SU-DHL-6 (cell line): Measurements from ENCODE around the gene MAN2B1.
"Not testable (repeated sequence)": the region's sequence is repeated elsewhere in the genome, so short reads cannot be mapped to it uniquely, and the experiment has no call there.

Source experiments
- H2AFZ ChIP-seq: fragments of 200-600 bp; sonication (generic); 2 replicates; pipeline ENCODE4 v1.6.1; 2014; ENCODE audit warnings: low read depth, mild to moderate bottlenecking, moderate library complexity, mixed read lengths, antibody characterized with exemption, low read length; ENCODE audit not compliant: severe bottlenecking
- H3F3A ChIP-seq: fragments of 200-600 bp; shearing (Covaris generic); 2 replicates; pipeline ENCODE4 v1.6.0; 2016; ENCODE audit warnings: antibody characterized with exemption, mild to moderate bottlenecking; ENCODE audit not compliant: insufficient read depth
- H3K27ac ChIP-seq: fragments of 200-600 bp; sonication (generic); 2 replicates; pipeline ENCODE4 v1.5.1; 2016; ENCODE audit warnings: low read depth, mild to moderate bottlenecking, low read length, moderate library complexity, mixed read lengths
- H3K27me3 ChIP-seq: fragments of 200-600 bp; sonication (generic), shearing (Covaris generic); 2 replicates; pipeline ENCODE4 v1.6.0; 2014; ENCODE audit warnings: mild to moderate bottlenecking, low read length
- H3K36me3 ChIP-seq: fragments of 200-600 bp; sonication (generic); 2 replicates; pipeline ENCODE4 v1.6.1; 2014; ENCODE audit warnings: mild to moderate bottlenecking, low read length, mixed read lengths
- H3K4me2 ChIP-seq: fragments of 300-600, 200-600 bp; shearing (Covaris generic), sonication (generic); 2 replicates; pipeline ENCODE4 v1.6.0; 2014; ENCODE audit warnings: low read length, low read depth, mild to moderate bottlenecking; ENCODE audit not compliant: poor library complexity, severe bottlenecking
- H3K4me3 ChIP-seq: fragments of 200-600 bp; sonication (generic); 2 replicates; pipeline ENCODE4 v1.5.1; 2014; ENCODE audit warnings: antibody characterized with exemption, low read length, mild to moderate bottlenecking, mixed read lengths; ENCODE audit not compliant: insufficient read depth, poor library complexity, severe bottlenecking
- H3K79me2 ChIP-seq: fragments of 200-600 bp; sonication (generic); 2 replicates; pipeline ENCODE4 v1.6.1; 2014; ENCODE audit warnings: mild to moderate bottlenecking, low read length, moderate library complexity; ENCODE audit not compliant: insufficient read depth
- H3K9ac ChIP-seq: fragments of 200-600 bp; sonication (generic); 2 replicates; pipeline ENCODE4 v1.7.0; 2014; ENCODE audit warnings: mild to moderate bottlenecking, low read length
- H3K9me2 ChIP-seq: fragments of 200-600 bp; sonication (generic); replicated peaks from 2 replicates; pipeline ENCODE4 v1.6.1; 2014; ENCODE audit warnings: low read length; ENCODE audit not compliant: insufficient read depth
- H3K9me3 ChIP-seq: fragments of 200-600 bp; sonication (generic); 2 replicates; pipeline ENCODE4 v1.6.1; 2014; ENCODE audit warnings: low read length, mixed read lengths; ENCODE audit not compliant: insufficient read depth
- H4K20me1 ChIP-seq: fragments of 200-600 bp; sonication (generic); 2 replicates; pipeline ENCODE4 v1.6.1; 2014; ENCODE audit warnings: low read depth, mild to moderate bottlenecking, antibody characterized with exemption, low read length, moderate library complexity, mixed read lengths
- EZH2phosphoT487 ChIP-seq: fragments of 200-600 bp; sonication (generic), shearing (Covaris generic); conservative IDR thresholded peaks from 2 replicates; pipeline ENCODE4 v1.6.1; 2018; ENCODE audit warnings: mild to moderate bottlenecking, antibody characterized with exemption, low read length, moderate library complexity, mixed read lengths
- TF ChIP-seq, protein P1 (sequence below): fragments of 200-600 bp; sonication (generic); IDR thresholded peaks from one replicate; pipeline ENCODE4 v1.5.1; 2017; ENCODE audit warnings: antibody characterized with exemption, mild to moderate bottlenecking, low read length, moderate library complexity; ENCODE audit not compliant: insufficient read depth, poor library complexity, severe bottlenecking

MAN2B1 gene

DNA sequence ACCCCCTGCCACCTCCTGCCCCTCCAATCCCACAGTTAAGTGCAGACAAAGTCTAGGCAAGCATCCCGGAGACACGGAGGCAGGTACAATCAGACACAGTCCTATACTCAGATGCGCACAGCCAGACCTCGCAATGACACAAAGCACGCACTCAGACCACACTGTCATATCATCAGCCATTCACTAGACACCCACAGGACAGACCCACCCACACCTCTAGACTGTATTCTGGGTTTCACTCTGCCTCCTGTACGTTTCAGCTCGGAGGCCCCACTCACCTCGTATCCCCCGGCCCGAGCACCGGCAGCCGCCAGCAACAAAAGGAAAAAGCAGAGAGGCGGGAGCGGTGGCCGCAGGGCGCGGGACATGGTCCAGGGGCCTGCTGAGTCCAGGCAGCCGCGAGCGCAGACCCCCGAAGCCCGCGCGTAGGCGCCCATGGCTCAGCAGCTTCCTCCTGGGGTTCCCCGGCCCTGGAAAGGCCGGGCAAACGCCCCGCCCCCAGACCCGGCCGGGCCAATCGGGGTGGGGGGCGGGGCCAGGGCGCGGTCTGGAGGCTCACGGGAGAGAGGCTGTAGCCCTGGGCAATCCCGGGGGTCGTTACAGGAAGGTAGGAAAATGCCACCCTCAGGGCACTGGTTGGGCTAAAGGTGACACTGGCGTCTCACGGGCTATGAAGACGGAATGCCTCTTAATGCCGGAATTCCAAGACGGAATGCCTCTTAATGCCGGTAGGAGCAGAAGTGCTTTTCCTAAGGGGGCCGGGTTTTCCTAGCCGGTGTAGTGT lies at the start of gene MAN2B1, which contains the start of gene WDR83:
MAN2B1 (minus strand) TSS at position 478 of the 784 bp plus-strand sequence; CDS start at position 437, 41 bp downstream.
WDR83 (plus strand) TSS at position 543 of the 784 bp plus-strand sequence. CDS start 2,984 bp downstream, outside the sequence.
- no peak for TF ChIP-seq EZH2phosphoT487
- TF ChIP-seq, protein P1, sequence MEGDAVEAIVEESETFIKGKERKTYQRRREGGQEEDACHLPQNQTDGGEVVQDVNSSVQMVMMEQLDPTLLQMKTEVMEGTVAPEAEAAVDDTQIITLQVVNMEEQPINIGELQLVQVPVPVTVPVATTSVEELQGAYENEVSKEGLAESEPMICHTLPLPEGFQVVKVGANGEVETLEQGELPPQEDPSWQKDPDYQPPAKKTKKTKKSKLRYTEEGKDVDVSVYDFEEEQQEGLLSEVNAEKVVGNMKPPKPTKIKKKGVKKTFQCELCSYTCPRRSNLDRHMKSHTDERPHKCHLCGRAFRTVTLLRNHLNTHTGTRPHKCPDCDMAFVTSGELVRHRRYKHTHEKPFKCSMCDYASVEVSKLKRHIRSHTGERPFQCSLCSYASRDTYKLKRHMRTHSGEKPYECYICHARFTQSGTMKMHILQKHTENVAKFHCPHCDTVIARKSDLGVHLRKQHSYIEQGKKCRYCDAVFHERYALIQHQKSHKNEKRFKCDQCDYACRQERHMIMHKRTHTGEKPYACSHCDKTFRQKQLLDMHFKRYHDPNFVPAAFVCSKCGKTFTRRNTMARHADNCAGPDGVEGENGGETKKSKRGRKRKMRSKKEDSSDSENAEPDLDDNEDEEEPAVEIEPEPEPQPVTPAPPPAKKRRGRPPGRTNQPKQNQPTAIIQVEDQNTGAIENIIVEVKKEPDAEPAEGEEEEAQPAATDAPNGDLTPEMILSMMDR = no peak
- Histone ChIP-seq H2AFZ (peak within 1 kb of the TSS; percentile 55), H4K20me1 (no peaks in the 10 kb centered on the region), H3K9me3 (no peaks in the 10 kb centered on the region), H3K79me2 (peaks cover 46% of the 10 kb centered on the region), H3K27me3 (no peaks in the 10 kb centered on the region), H3K9ac (peak within 1 kb of the TSS; percentile 90), H3K4me3 (peak within 1 kb of the TSS; percentile 95), H3K4me2 (peak within 1 kb of the TSS; percentile 66), H3K9me2 (no peaks in the 10 kb centered on the region), H3F3A (peaks cover 7% of the 10 kb centered on the region; the same call in 1 of the 2 replicates), H3K36me3 (no peaks in the 10 kb centered on the region; the same call in 1 of the 2 replicates), H3K27ac (peak within 1 kb of the TSS; percentile 82)

DNA sequence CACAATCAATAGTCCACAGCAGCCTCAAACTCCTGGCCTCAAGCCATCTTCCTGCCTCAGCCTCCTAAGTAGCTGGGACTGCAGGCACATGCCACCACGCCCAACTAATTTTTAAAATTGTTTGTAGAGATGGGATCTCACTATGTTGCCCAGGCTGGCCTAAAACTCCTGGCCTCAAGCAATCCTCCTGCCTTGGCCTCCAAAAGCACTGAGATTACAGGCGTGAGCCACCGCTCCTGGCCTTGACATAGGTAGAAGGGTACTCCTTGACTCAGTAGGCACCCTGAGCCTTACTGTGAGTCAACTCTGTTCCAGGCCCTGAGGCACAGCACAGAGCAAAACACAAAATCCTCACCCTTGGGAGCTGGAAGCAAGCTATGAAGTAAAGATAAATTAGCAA lies 49.4 kb upstream of the MAN2B1 start:
- Histone ChIP-seq H3K4me2 (no peak overlapping the region), H3K27ac (no peak overlapping the region), H3K27me3 (no peaks in the 10 kb centered on the region), H2AFZ (no peak overlapping the region), H3K9ac (no peak overlapping the region), H3K9me2 (no peaks in the 10 kb centered on the region), H3K36me3 (peaks cover 4% of the 10 kb centered on the region; the same call in 1 of the 2 replicates), H4K20me1 (peaks cover 7% of the 10 kb centered on the region; the same call in 1 of the 2 replicates), H3F3A (no peaks in the 10 kb centered on the region), H3K4me3 (no peak overlapping the region), H3K9me3 (no peaks in the 10 kb centered on the region), H3K79me2 (peaks cover 42% of the 10 kb centered on the region)
- TF ChIP-seq, protein P1 = no peak
- TF ChIP-seq EZH2phosphoT487 = no peak

DNA sequence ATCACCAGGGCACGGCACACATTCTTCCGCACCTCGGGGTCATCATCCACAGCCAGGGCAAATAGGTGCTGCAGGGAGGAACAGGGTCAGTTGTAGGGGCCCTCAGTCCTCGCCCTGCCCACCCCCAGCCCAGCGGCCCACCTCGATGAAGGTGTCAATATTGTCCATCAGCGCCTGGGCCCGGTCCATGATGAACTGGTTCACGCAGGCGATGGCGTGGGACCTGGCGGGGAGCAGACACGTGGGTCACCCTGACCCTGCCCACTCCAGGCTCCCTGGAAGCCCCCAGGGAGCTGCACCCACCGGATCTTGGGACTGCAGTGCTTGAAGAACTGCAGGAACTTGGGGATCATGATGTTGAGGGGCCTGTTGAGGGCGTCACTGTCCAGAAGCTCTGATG lies 48.6 kb upstream of the MAN2B1 start:
- no peaks in the 10 kb centered on the region for H3F3A ChIP-seq
- H3K27me3 ChIP-seq = no peaks in the 10 kb centered on the region
- no peaks in the 10 kb centered on the region for H3K9me3 ChIP-seq
- H3K9me2 ChIP-seq = no peaks in the 10 kb centered on the region
- no peak overlapping the region for H3K27ac ChIP-seq
- no peak overlapping the region for H3K4me2 ChIP-seq
- H2AFZ ChIP-seq = no peak overlapping the region
- H3K79me2 ChIP-seq = peaks cover 36% of the 10 kb centered on the region
- no peak overlapping the region for H3K4me3 ChIP-seq
- 0 out of 2 replicates have a peak, but pooled peaks cover 4% of the 10 kb centered on the region for H4K20me1 ChIP-seq
- TF ChIP-seq, protein P1 = no peak
- TF ChIP-seq EZH2phosphoT487 = no peak
- no peak overlapping the region for H3K9ac ChIP-seq
- peaks cover 9% of the 10 kb centered on the region; the same call in 1 of the 2 replicates for H3K36me3 ChIP-seq

DNA sequence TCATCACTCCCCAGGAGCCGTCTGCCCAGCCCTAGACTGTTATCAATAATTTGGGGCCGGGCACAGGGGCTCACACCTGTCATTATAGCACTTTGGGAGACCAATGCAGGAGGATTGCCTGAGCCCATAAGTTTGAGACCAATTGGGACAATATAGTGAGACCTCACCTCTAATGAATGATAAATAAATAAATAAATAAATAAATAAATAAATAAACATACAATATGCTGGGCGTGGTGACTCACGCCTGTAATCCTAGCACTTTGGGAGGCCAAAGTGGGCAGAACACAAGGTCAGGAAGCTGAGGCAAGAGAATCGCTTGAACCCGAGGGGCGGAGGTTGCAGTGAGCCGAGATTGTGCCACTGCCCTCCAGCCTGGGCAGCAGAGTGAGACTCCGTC lies 46.8 kb upstream of the MAN2B1 start:
- H4K20me1 ChIP-seq, H3K27me3 ChIP-seq, H3K9me3 ChIP-seq, H3K9me2 ChIP-seq, H3F3A ChIP-seq, H3K4me2 ChIP-seq, H3K36me3 ChIP-seq, H3K4me3 ChIP-seq, H2AFZ ChIP-seq, H3K9ac ChIP-seq, H3K27ac ChIP-seq: not testable (repeated sequence)
- peaks cover 19% of the 10 kb centered on the region for H3K79me2 ChIP-seq
